Liver (tissue), 9 donors: ENCODE data around the gene SLX4IP. TPM values are rescaled to one million over a fixed set of nuclear protein-coding genes. Genes with fewer than 3 reads are reported as not detected.

Experiments
- DNase-seq: peaks from one replicate; pipeline ENCODE4 v3.0.0-alpha.2; 2017; ENCODE audit warnings: low spot score
- H3K27ac ChIP-seq, 2 donors: one replicate each; pipeline ENCODE4 v1.7.0; 2013; ENCODE audit warnings: inconsistent platforms in 2 of 2, low read length in 2 of 2, control low read depth in 1 of 2, low read depth in 1 of 2, mild to moderate bottlenecking in 1 of 2
- H3K27me3 ChIP-seq, 4 donors: one replicate each; pipeline versions ENCODE4 v1.6.1 to v1.7.0; 2013; ENCODE audit warnings: low read length in 3 of 4, inconsistent platforms in 1 of 4, mild to moderate bottlenecking in 1 of 4, moderate library complexity in 1 of 4; ENCODE audit not compliant: control insufficient read depth in 4 of 4, insufficient read depth in 4 of 4
- H3K36me3 ChIP-seq, 4 donors: one replicate each; pipeline versions ENCODE4 v1.6.1 to v1.7.0; 2013; ENCODE audit warnings: low read length in 3 of 4, mild to moderate bottlenecking in 3 of 4, low read depth in 1 of 4, moderate library complexity in 1 of 4; ENCODE audit not compliant: control insufficient read depth in 4 of 4, insufficient read depth in 3 of 4
- H3K4me1 ChIP-seq, 4 donors: one replicate each; pipeline versions ENCODE4 v1.6.1 to v1.7.0; 2013; ENCODE audit warnings: low read length in 3 of 4, mild to moderate bottlenecking in 3 of 4, moderate library complexity in 1 of 4; ENCODE audit not compliant: control insufficient read depth in 4 of 4, insufficient read depth in 4 of 4
- H3K4me3 ChIP-seq, 3 donors: one replicate each; pipeline versions ENCODE4 v1.6.1 to v1.7.0; 2013; ENCODE audit warnings: low read length in 3 of 3, control low read depth in 1 of 3, low read depth in 1 of 3, mild to moderate bottlenecking in 1 of 3
- H3K9ac ChIP-seq, 2 donors: one replicate each; pipeline ENCODE4 v1.7.0; 2013; ENCODE audit warnings: low read length in 2 of 2, mild to moderate bottlenecking in 2 of 2, moderate library complexity in 2 of 2, control low read depth in 1 of 2, low read depth in 1 of 2
- H3K9me3 ChIP-seq, 4 donors: one replicate each; pipeline versions ENCODE4 v1.6.1 to v1.7.0; 2013; ENCODE audit warnings: low read length in 3 of 4; ENCODE audit not compliant: control insufficient read depth in 4 of 4
- ATF3 ChIP-seq: IDR thresholded peaks from 2 replicates; pipeline ENCODE4 v1.6.1; 2016; ENCODE audit warnings: antibody characterized with exemption
- EGR1 ChIP-seq, 2 donors: IDR thresholded peaks; 2 replicates each; pipeline ENCODE4 v1.6.1; 2016 to 2018; ENCODE audit warnings: antibody characterized with exemption in 2 of 2, low read depth in 2 of 2
- FOXA1 ChIP-seq: IDR thresholded peaks from 2 replicates; pipeline ENCODE4 v1.6.1; 2016; ENCODE audit warnings: antibody characterized with exemption
- FOXA2 ChIP-seq: IDR thresholded peaks from 2 replicates; pipeline ENCODE4 v1.6.1; 2016; ENCODE audit warnings: antibody characterized with exemption
- HNF4A ChIP-seq, 2 donors: conservative IDR thresholded peaks; 2 replicates each; pipeline ENCODE4 v1.6.1; 2016; ENCODE audit warnings: antibody characterized with exemption in 2 of 2, mild to moderate bottlenecking in 2 of 2
- HNF4G ChIP-seq: IDR thresholded peaks from 2 replicates; pipeline ENCODE4 v1.6.1; 2016; ENCODE audit warnings: antibody characterized with exemption
- JUND ChIP-seq, 2 donors: IDR thresholded peaks; 2 replicates each; pipeline ENCODE4 v1.6.1; 2016; ENCODE audit warnings: antibody characterized with exemption in 2 of 2
- NR2F2 ChIP-seq: IDR thresholded peaks from 2 replicates; pipeline ENCODE4 v1.6.1; 2016; ENCODE audit warnings: antibody characterized with exemption
- RAD21 ChIP-seq, 2 donors: IDR thresholded peaks; 2 replicates each; pipeline ENCODE4 v1.6.1; 2016; ENCODE audit warnings: antibody characterized with exemption in 2 of 2, mild to moderate bottlenecking in 2 of 2
- REST ChIP-seq: IDR thresholded peaks from 2 replicates; pipeline ENCODE4 v1.6.1; 2016; ENCODE audit warnings: antibody characterized with exemption, mild to moderate bottlenecking
- RXRA ChIP-seq, 2 donors: IDR thresholded peaks; 2 replicates each; pipeline ENCODE4 v1.6.1; 2017 to 2018; ENCODE audit warnings: antibody characterized with exemption in 2 of 2, mild to moderate bottlenecking in 1 of 2
- SP1 ChIP-seq: IDR thresholded peaks from 2 replicates; pipeline ENCODE4 v1.6.1; 2018; ENCODE audit warnings: antibody characterized with exemption, mild to moderate bottlenecking
- TAF1 ChIP-seq: conservative IDR thresholded peaks from 2 replicates; pipeline ENCODE4 v1.6.1; 2016; ENCODE audit warnings: antibody characterized with exemption, mild to moderate bottlenecking
- YY1 ChIP-seq: IDR thresholded peaks from 2 replicates; pipeline ENCODE4 v1.6.1; 2016; ENCODE audit warnings: antibody characterized with exemption, mild to moderate bottlenecking
- WGBS: extraction: QIAGEN DNeasy Blood & Tissue Kit; methylation state at CpG from one replicate; pipeline ENCODE4 v1.1.7; 2013; 5-methylcytosine and 5-hydroxymethylcytosine counted together
- polyA plus RNA-seq, 2 donors: library from polyadenylated mRNA; stranded (reverse) in 1 of 2; unstranded in 1 of 2; fragments of 200-250 nt in 1 of 2; fragments of >200 nt in 1 of 2; fragmentation: Nextera tagmentation in 1 of 2; extraction: Ambion mirVana in 1 of 2; gene quantifications; one replicate each; pipeline versions ENCODE4 v1.2.1 to v1.2.3, GENCODE V29; 2013 to 2015
- total RNA-seq, 2 donors: library from RNA; depleted of rRNA; stranded (reverse); fragments of >200 nt; gene quantifications; one replicate each; pipeline ENCODE4 v1.2.3, GENCODE V29; 2014
- TF ChIP-seq, protein P1 (sequence below): IDR thresholded peaks from 2 replicates; pipeline ENCODE4 v1.6.1; 2016; ENCODE audit warnings: antibody characterized with exemption
- TF ChIP-seq, protein P2 (sequence below): IDR thresholded peaks from 2 replicates; pipeline ENCODE4 v1.6.1; 2016; ENCODE audit warnings: antibody characterized with exemption
- donor health status: healthy.
- donor health status: healthy.
- donor health status: healthy.
- donor health status: healthy.
- donor health status: healthy.

The SLX4IP gene
- total and polyA plus RNA-seq, 4 donors, result 1.1 to 3.4 (median 2.7) TPM

DNA sequence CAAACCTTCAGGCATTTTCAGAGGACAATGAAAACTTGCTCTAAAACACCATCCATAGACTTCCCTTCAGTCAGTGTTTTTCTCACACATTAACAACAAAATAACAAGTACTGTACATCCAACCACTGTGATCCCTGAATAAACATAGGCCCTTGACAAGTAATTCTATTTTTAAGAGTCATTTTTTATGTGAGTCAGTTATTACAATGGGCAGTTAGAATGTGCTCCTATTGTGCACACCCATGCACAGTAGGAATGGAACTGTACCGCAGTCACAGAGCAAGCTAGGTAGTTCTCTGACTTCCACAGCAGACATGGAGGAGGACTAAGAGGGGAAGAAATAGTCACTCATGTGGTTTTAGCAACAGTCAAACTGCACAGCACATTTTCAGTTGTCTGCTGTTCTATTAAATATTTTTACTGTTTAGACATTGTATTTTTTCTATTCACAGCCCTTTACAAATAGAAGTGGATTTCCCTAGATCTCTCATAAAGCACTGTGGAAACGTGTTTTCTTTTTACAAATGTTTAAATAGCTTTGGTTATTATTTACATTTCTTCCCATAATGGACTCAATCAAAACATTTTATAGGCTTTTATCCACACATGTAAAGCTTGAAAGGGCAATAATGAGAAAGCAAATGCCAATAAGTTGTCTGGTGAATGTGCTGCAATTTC, 138.3 kb downstream of the SLX4IP start:
- H3K9me3 ChIP-seq, result no peaks in the 10 kb centered on the region
- H3K9ac ChIP-seq, result no peak overlapping the region
- TF ChIP-seq, protein P1, sequence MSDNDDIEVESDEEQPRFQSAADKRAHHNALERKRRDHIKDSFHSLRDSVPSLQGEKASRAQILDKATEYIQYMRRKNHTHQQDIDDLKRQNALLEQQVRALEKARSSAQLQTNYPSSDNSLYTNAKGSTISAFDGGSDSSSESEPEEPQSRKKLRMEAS, result no peak
- no peak for TF ChIP-seq FOXA2
- no peak for TF ChIP-seq YY1
- no peak for TF ChIP-seq RXRA (IDR thresholded peaks at IDR 0.05)
- no peak for TF ChIP-seq SP1
- TF ChIP-seq HNF4A (conservative IDR thresholded peaks at IDR 0.05), result no peak
- no peak for TF ChIP-seq REST
- TF ChIP-seq RAD21 (IDR thresholded peaks at IDR 0.05), result no peak
- no peak for TF ChIP-seq HNF4G
- no peak for TF ChIP-seq JUND (IDR thresholded peaks at IDR 0.05)
- no peak for TF ChIP-seq TAF1
- no peak for TF ChIP-seq FOXA1
- TF ChIP-seq EGR1 (IDR thresholded peaks at IDR 0.05; ENCODE audit: low read depth in 2 of 2), result no peak
- H3K27ac ChIP-seq, result no peak overlapping the region
- H3K4me1 ChIP-seq, result no peaks in the 10 kb centered on the region
- no peak overlapping the region for H3K4me3 ChIP-seq
- DNase-seq, result no peak
- no peaks in the 10 kb centered on the region for H3K36me3 ChIP-seq
- H3K27me3 ChIP-seq, result no peaks in the 10 kb centered on the region
- WGBS, result 88% methylated on average over 2 of the region's 2 CpGs

DNA sequence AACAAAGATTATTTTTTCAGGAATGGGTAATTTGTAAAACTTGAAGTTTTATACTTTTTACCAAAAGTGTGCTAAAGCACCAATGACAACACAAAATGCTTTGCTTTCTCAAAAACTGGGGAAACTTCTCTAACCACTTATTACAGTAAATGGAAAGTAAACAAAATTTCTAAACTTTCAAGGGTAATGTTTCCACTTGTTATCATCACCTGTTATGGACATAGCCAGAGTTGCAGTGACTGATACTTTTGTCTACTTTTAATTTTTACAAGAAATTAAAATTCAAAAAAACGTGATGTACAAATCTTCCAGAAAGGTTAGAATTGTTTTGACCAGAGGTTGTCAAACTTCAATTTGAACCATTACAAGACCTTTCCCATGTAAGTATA, 138.8 kb downstream of the SLX4IP start:
- H3K4me1 ChIP-seq, result no peaks in the 10 kb centered on the region
- no peak overlapping the region for H3K27ac ChIP-seq
- H3K36me3 ChIP-seq, result no peaks in the 10 kb centered on the region
- H3K9ac ChIP-seq, result no peak overlapping the region
- H3K27me3 ChIP-seq, result no peaks in the 10 kb centered on the region
- no peak for DNase-seq
- no peak overlapping the region for H3K4me3 ChIP-seq
- 88% methylated on average over 1 of the region's 1 CpG for WGBS
- no peaks in the 10 kb centered on the region for H3K9me3 ChIP-seq
- TF ChIP-seq HNF4A (conservative IDR thresholded peaks at IDR 0.05), result no peak
- TF ChIP-seq NR2F2, result no peak
- no peak for TF ChIP-seq FOXA2
- no peak for TF ChIP-seq TAF1
- no peak for TF ChIP-seq SP1
- no peak for TF ChIP-seq JUND (IDR thresholded peaks at IDR 0.05)
- TF ChIP-seq ATF3, result no peak
- no peak for TF ChIP-seq RAD21 (IDR thresholded peaks at IDR 0.05)
- no peak for TF ChIP-seq FOXA1
- TF ChIP-seq HNF4G, result no peak
- TF ChIP-seq, protein P1, result no peak
- TF ChIP-seq EGR1 (IDR thresholded peaks at IDR 0.05; ENCODE audit: low read depth in 2 of 2), result no peak
- TF ChIP-seq, protein P2, sequence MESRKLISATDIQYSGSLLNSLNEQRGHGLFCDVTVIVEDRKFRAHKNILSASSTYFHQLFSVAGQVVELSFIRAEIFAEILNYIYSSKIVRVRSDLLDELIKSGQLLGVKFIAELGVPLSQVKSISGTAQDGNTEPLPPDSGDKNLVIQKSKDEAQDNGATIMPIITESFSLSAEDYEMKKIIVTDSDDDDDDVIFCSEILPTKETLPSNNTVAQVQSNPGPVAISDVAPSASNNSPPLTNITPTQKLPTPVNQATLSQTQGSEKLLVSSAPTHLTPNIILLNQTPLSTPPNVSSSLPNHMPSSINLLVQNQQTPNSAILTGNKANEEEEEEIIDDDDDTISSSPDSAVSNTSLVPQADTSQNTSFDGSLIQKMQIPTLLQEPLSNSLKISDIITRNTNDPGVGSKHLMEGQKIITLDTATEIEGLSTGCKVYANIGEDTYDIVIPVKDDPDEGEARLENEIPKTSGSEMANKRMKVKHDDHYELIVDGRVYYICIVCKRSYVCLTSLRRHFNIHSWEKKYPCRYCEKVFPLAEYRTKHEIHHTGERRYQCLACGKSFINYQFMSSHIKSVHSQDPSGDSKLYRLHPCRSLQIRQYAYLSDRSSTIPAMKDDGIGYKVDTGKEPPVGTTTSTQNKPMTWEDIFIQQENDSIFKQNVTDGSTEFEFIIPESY, result no peak
- no peak for TF ChIP-seq RXRA (IDR thresholded peaks at IDR 0.05)
- TF ChIP-seq YY1, result no peak
- TF ChIP-seq REST, result no peak
